B cell (primary cell): Measurements from ENCODE around the gene RAD23A. TPM values are rescaled to one million over a fixed set of nuclear protein-coding genes. Genes with fewer than 3 reads are reported as not detected.
A peak's percentile ranks its signal among the peaks of the same experiment; 100 is the strongest.

Source experiments
- ATAC-seq: fragments of 200-7000 bp; cut with Tn5 transposase; one replicate; pipeline ENCODE4 v1.10.0; 2021; ENCODE audit warnings: low read depth, mild to moderate bottlenecking, moderate number of reproducible peaks, moderate library complexity
- CTCF ChIA-PET: fragments of 350-600 bp; sonication (Branson Sonifier 250); formaldehyde crosslinking; loops from one replicate; lab custom pipeline; 2021; ENCODE audit warnings: antibody characterized with exemption, inconsistent platforms; lab: Charles Lee
- POLR2A ChIA-PET: fragments of 350-600 bp; sonication (Branson Sonifier 250); formaldehyde crosslinking; loops from one replicate; lab custom pipeline; 2021; ENCODE audit warnings: antibody characterized with exemption; lab: Charles Lee
- DNase-seq: peaks from one replicate; pipeline ENCODE4 v3.0.0; 2013
- H2AFZ ChIP-seq: 2 replicates; pipeline ENCODE4 v1.6.1; 2012; ENCODE audit warnings: mild to moderate bottlenecking, low read depth, low read length; ENCODE audit not compliant: insufficient read depth, poor library complexity, severe bottlenecking
- H3K27ac ChIP-seq, 2 donors: 1 replicate in 1 of 2; 2 replicates in 1 of 2; pipeline ENCODE4 v1.5.1; 2012 to 2013; ENCODE audit warnings: low read length in 2 of 2, mild to moderate bottlenecking in 2 of 2, moderate library complexity in 1 of 2
- H3K27me3 ChIP-seq, 4 experiments: fragments of 200-600 bp in 1 of 4; sonication (generic) in 1 of 4; replicated peaks in 1 of 4; 1 replicate in 2 of 4; 2 replicates in 2 of 4; pipeline versions ENCODE4 v1.6.1 to v1.7.0; 2013 to 2016; ENCODE audit warnings: low read length in 3 of 4, mild to moderate bottlenecking in 2 of 4, mixed read lengths in 1 of 4, moderate library complexity in 1 of 4; ENCODE audit not compliant: insufficient read depth in 4 of 4, control insufficient read depth in 3 of 4; ENCODE audit errors: control extremely low read depth in 1 of 4
- H3K36me3 ChIP-seq, 2 experiments: replicated peaks in 1 of 2; 1 replicate in 1 of 2; 2 replicates in 1 of 2; pipeline versions ENCODE4 v1.6.1 to v1.7.1; 2013; ENCODE audit warnings: low read length in 1 of 2; ENCODE audit not compliant: insufficient read depth in 2 of 2, control insufficient read depth in 1 of 2; ENCODE audit errors: control extremely low read depth in 1 of 2, extremely low read depth in 1 of 2
- H3K4me1 ChIP-seq, 2 donors: fragments of 200-600 bp in 1 of 2; sonication (generic) in 1 of 2; 1 replicate in 1 of 2; 2 replicates in 1 of 2; pipeline versions ENCODE4 v1.5.1 to v1.6.1; 2013 to 2017; ENCODE audit warnings: low read length in 2 of 2; ENCODE audit not compliant: control insufficient read depth in 2 of 2, insufficient read depth in 2 of 2
- H3K4me2 ChIP-seq: replicated peaks from 2 replicates; pipeline ENCODE3; 2012; ENCODE audit warnings: mild to moderate bottlenecking, low read depth, low read length; ENCODE audit not compliant: poor library complexity, severe bottlenecking
- H3K4me3 ChIP-seq, 5 experiments: fragments of 200-600 bp in 1 of 5; sonication (generic) in 1 of 5; 1 replicate in 3 of 5; 2 replicates in 2 of 5; pipeline versions ENCODE4 v1.5.1 to v1.7.0; 2011 to 2016; ENCODE audit warnings: low read length in 4 of 5, mild to moderate bottlenecking in 4 of 5, low read depth in 2 of 5, control low read depth in 1 of 5, moderate library complexity in 1 of 5; ENCODE audit not compliant: insufficient read depth in 1 of 5; ENCODE audit errors: control extremely low read depth in 1 of 5, extremely low read depth in 1 of 5
- H3K79me2 ChIP-seq: fragments of 200-600 bp; sonication (generic); one replicate; pipeline ENCODE4 v1.6.0; 2016; ENCODE audit warnings: low read length; ENCODE audit not compliant: control insufficient read depth, insufficient read depth
- H3K9ac ChIP-seq: fragments of 200-600 bp; sonication (generic); 2 replicates; pipeline ENCODE4 v1.6.1; 2017; ENCODE audit warnings: mild to moderate bottlenecking, low read length, moderate library complexity
- H3K9me3 ChIP-seq, 3 donors: one replicate each; pipeline versions ENCODE4 v1.6.1 to v1.7.1; 2013; ENCODE audit warnings: low read length in 2 of 3; ENCODE audit not compliant: control insufficient read depth in 2 of 3, insufficient read depth in 1 of 3; ENCODE audit errors: control extremely low read depth in 1 of 3
- H4K20me1 ChIP-seq: 2 replicates; pipeline ENCODE4 v1.6.0; 2012; ENCODE audit warnings: mild to moderate bottlenecking, low read length; ENCODE audit not compliant: insufficient read depth, control insufficient read depth, poor library complexity, severe bottlenecking
- H3K27ac Mint-ChIP-seq: one replicate; pipeline ENCODE4 v1.8.0; 2021; ENCODE audit warnings: mixed read lengths
- H3K27me3 Mint-ChIP-seq: one replicate; pipeline ENCODE4 v1.8.0; 2021; ENCODE audit warnings: mixed read lengths
- H3K4me1 Mint-ChIP-seq: one replicate; pipeline ENCODE4 v1.8.0; 2021; ENCODE audit warnings: mixed read lengths
- H3K4me3 Mint-ChIP-seq: one replicate; pipeline ENCODE4 v1.8.0; 2021; ENCODE audit warnings: mixed read lengths
- H3K9me3 Mint-ChIP-seq: one replicate; pipeline ENCODE4 v1.8.0; 2022; ENCODE audit warnings: mixed read lengths; ENCODE audit not compliant: insufficient read depth
- CTCF ChIP-seq: fragments of 200-600 bp; IDR thresholded peaks from one replicate; pipeline ENCODE4 v1.8.0; 2022; ENCODE audit warnings: antibody characterized with exemption, mild to moderate bottlenecking
- EZH2 ChIP-seq: IDR thresholded peaks from 2 replicates; pipeline ENCODE4 v1.6.1; 2012; ENCODE audit warnings: borderline replicate concordance, low read depth, mild to moderate bottlenecking, moderate library complexity, low read length; ENCODE audit not compliant: insufficient read depth, poor library complexity, severe bottlenecking
- WGBS: methylation state at CpG from one replicate; pipeline ENCODE4 v1.1.5; 2013; ENCODE audit warnings: missing lambda C conversion rate; ENCODE audit not compliant: insufficient coverage; 5-methylcytosine and 5-hydroxymethylcytosine counted together
- intact Hi-C: fragments of 100-400 bp; cut with micrococcal nuclease; formaldehyde crosslinking; loops from one replicate; pipeline ENCODE4 v1.10.0; 2022
- polyA plus RNA-seq: library from polyadenylated mRNA; depleted of rRNA; stranded (reverse); fragments of >200 nt; gene quantifications from 2 replicates; pipeline ENCODE4 v1.2.3, GENCODE V29; 2012
- total RNA-seq, 2 donors: library from RNA; stranded (reverse); fragments of 120-200 nt in 1 of 2; gene quantifications; 1 replicate in 1 of 2; 2 replicates in 1 of 2; pipeline versions ENCODE4 v1.2.3 to v1.2.4, GENCODE V29; 2013 to 2022

Gene RAD23A
- total and polyA plus RNA-seq, 2 donors (not counting 1 experiment from before 2014, with no cell fraction given): 100 to 106 TPM

GRCh38 chr19:12943437-12944044, 2.1 kb upstream of the RAD23A start:
- H3K9me3 ChIP-seq: peaks cover 0 to 7% (median 0%) of the 10 kb centered on the region in 3 donors
- H3K4me2 ChIP-seq: no peak overlapping the region
- no peak overlapping the region for H3K4me3 ChIP-seq
- TF ChIP-seq EZH2 (no peak), CTCF (no peak)
- ChIA-PET CTCF (interaction anchor here (0.7 kb wide), 1 partner anchor 22 kb away, joined by 4 read pairs; no protein-coding TSS in a partner anchor), POLR2A (interaction anchor here (0.8 kb wide), 1 partner anchor 52 kb away, joined by 3 read pairs; the partner anchor contains the start of gene GCDH)
- no peak overlapping the region for H2AFZ ChIP-seq
- H3K27me3 ChIP-seq: no peaks in the 10 kb centered on the region
- H3K36me3 ChIP-seq: peaks cover 0 to 67% of the 10 kb centered on the region in 2 experiments
- Mint-ChIP-seq H3K27ac (peak overlapping the region; percentile 43), H3K4me1 (peaks cover 64% of the 10 kb centered on the region), H3K4me3 (peak overlapping the region; percentile 19), H3K9me3 (no peaks in the 10 kb centered on the region), H3K27me3 (no peaks in the 10 kb centered on the region)
- WGBS: 86% methylated on average over 10 of the region's 18 CpGs
- peaks cover 32 to 62% of the 10 kb centered on the region in 2 donors for H3K4me1 ChIP-seq
- H3K27ac ChIP-seq: peak overlapping the region in 1 of 2 donors; percentile 30
- no peak overlapping the region for H3K9ac ChIP-seq
- H3K79me2 ChIP-seq: peaks cover 67% of the 10 kb centered on the region
- intact Hi-C loops: no loop called here
- no peak for DNase-seq
- H4K20me1 ChIP-seq: peaks cover 51% of the 10 kb centered on the region
- no peak for ATAC-seq

- no peak overlapping the region for H3K9ac ChIP-seq
- H2AFZ ChIP-seq: no peak overlapping the region
- H3K79me2 ChIP-seq: peaks cover 61% of the 10 kb centered on the region
- H3K4me1 Mint-ChIP-seq: peaks cover 60% of the 10 kb centered on the region
- H3K4me2 ChIP-seq: no peak overlapping the region
- peaks cover 0 to 7% (median 0%) of the 10 kb centered on the region in 3 donors for H3K9me3 ChIP-seq
- no peaks in the 10 kb centered on the region for H3K27me3 Mint-ChIP-seq
- H3K4me3 ChIP-seq: no peak overlapping the region
- peaks cover 0 to 73% of the 10 kb centered on the region in 2 experiments for H3K36me3 ChIP-seq
- H4K20me1 ChIP-seq: peaks cover 51% of the 10 kb centered on the region
- no CpG with 5 or more reads among the region's 2 CpGs for WGBS
- DNase-seq: no peak
- no peaks in the 10 kb centered on the region for H3K9me3 Mint-ChIP-seq
- POLR2A ChIA-PET: interaction anchor here (0.8 kb wide), 1 partner anchor 53 kb away, joined by 3 read pairs; the partner anchor contains the start of gene GCDH
- H3K27ac Mint-ChIP-seq: peak overlapping the region; percentile 46
- no peak for TF ChIP-seq EZH2
- no peak for TF ChIP-seq CTCF
- ATAC-seq: no peak
- H3K27ac ChIP-seq: peak overlapping the region; percentile 68 to 86
- no peaks in the 10 kb centered on the region for H3K27me3 ChIP-seq
- intact Hi-C loops: no loop called here
- no peak overlapping the region for H3K4me3 Mint-ChIP-seq
- H3K4me1 ChIP-seq: peaks cover 32 to 58% of the 10 kb centered on the region in 2 donors
- CTCF ChIA-PET: interaction anchor here (0.6 to 0.7 kb wide), 2 partner anchors 21 to 33 kb away, joined by 3 to 4 read pairs; no protein-coding TSS in a partner anchor
These were observed 1.5 kb upstream of the RAD23A start for GRCh38 chr19:12944104-12944674.
